Heart left ventricle (tissue), 16 donors: ENCODE data around the gene GAREM1. TPM values are rescaled to one million over a fixed set of nuclear protein-coding genes. Genes with fewer than 3 reads are reported as not detected.

Experiments
- ATAC-seq, 4 donors: fragments of 200-7000 bp; cut with Tn5 transposase; one replicate each; pipeline ENCODE4 v1.9.1; 2020 to 2022; ENCODE audit warnings: moderate library complexity in 4 of 4, mild to moderate bottlenecking in 3 of 4, moderate number of reproducible peaks in 1 of 4
- DNase-seq, 5 donors: peaks; one replicate each; pipeline ENCODE4 v3.0.0-alpha.2; 2020
- H3K27ac ChIP-seq, 12 donors: fragments of 200-600 bp; sonication (generic) in 4 of 12; one replicate each; pipeline versions ENCODE4 v1.5.0 to v1.8.0; 2016 to 2022; ENCODE audit warnings: mild to moderate bottlenecking in 2 of 12
- H3K27me3 ChIP-seq, 9 donors: fragments of 200-600 bp; sonication (generic) in 2 of 9; one replicate each; pipeline versions ENCODE4 v1.5.1 to v1.8.0; 2016 to 2022; ENCODE audit warnings: mild to moderate bottlenecking in 3 of 9
- H3K36me3 ChIP-seq, 9 donors: fragments of 200-600 bp; sonication (generic) in 2 of 9; one replicate each; pipeline versions ENCODE4 v1.5.0 to v1.8.0; 2018 to 2022; ENCODE audit warnings: mild to moderate bottlenecking in 2 of 9
- H3K4me1 ChIP-seq, 12 donors: fragments of 200-600 bp; sonication (generic) in 4 of 12; one replicate each; pipeline versions ENCODE4 v1.5.0 to v1.8.0; 2016 to 2022; ENCODE audit warnings: mild to moderate bottlenecking in 3 of 12
- H3K4me3 ChIP-seq, 12 donors: fragments of 200-600 bp; sonication (generic) in 4 of 12; one replicate each; pipeline versions ENCODE4 v1.5.0 to v1.8.0; 2017 to 2022; ENCODE audit warnings: mild to moderate bottlenecking in 9 of 12, moderate library complexity in 4 of 12
- H3K9me3 ChIP-seq, 12 donors: fragments of 200-600 bp; sonication (generic) in 4 of 12; one replicate each; pipeline versions ENCODE4 v1.5.0 to v1.8.0; 2016 to 2022; ENCODE audit warnings: mild to moderate bottlenecking in 1 of 12
- POLR2A ChIP-seq, 2 donors: fragments of 450-650 bp; IDR thresholded peaks; one replicate each; pipeline ENCODE4 v1.6.1; 2017; ENCODE audit warnings: antibody characterized with exemption in 2 of 2, mild to moderate bottlenecking in 2 of 2, moderate library complexity in 2 of 2
- WGBS, 4 donors: extraction: QIAGEN DNeasy Blood & Tissue Kit in 2 of 4; methylation state at CpG; one replicate each; pipeline versions ENCODE4 v1.1.5 to v1.1.7; 2013 to 2018; 5-methylcytosine and 5-hydroxymethylcytosine counted together
- intact Hi-C, 10 donors: fragments of 100-400 bp; cut with DNase I; formaldehyde crosslinking; loops; one replicate each; pipeline versions ENCODE4 v1.11.1 to v1.14.2; 2022
- polyA plus RNA-seq, 2 donors: library from polyadenylated mRNA; stranded (reverse); fragments of 200-250 nt; gene quantifications; one replicate each; pipeline ENCODE4 v1.2.3, GENCODE V29; 2013
- total RNA-seq, 9 donors: library from RNA; depleted of rRNA in 2 of 9; stranded (reverse); fragments of >200 nt in 2 of 9; fragmentation: NEBNext Ultra II Directional in 3 of 9; extraction: Animal tissue kit (Norgen Biotek cat#: 25700) in 3 of 9; gene quantifications; one replicate each; pipeline versions ENCODE4 v1.1.0 to v1.2.4, GENCODE V29; 2016 to 2023
- TF ChIP-seq, protein P1 (sequence below), 12 donors: fragments of 200-600 bp; sonication (generic) in 4 of 12; IDR thresholded peaks; one replicate each; pipeline versions ENCODE4 v1.5.0 to v1.8.0; 2018 to 2022; ENCODE audit warnings: antibody characterized with exemption in 12 of 12, mild to moderate bottlenecking in 5 of 12
- donor health status: ischemic (EF 13 %, LVEDD 7.1; RV severe dilation, severe dysfunction).
- donor health status: healthy with polysubstance abuse.
- donor health status: DM: no; HTN: yes; CAD: no.
- donor health status: DM: no; HTN: no; CAD: no.
- donor health status: ischemic (EF 25% LVEDD 6.9; RV normal size, moderate dysfunction).
- donor health status: ischemic (EF 25% LVEDD 5.7; RV mildly dilated, moderate dysfunction).
- donor health status: healthy.
- donor health status: DM: yes; HTN: yes; CAD: no.
- donor health status: ischemic (EF 35%, LVEDD 5.7; RV mildly dilated, moderate dysfunction).
- donor health status: nonischemic (EF 11% LVEDD 7.7; RV severe dilation, severe dysfunction).
- donor health status: DM: yes; HTN: yes; CAD: no.
- donor health status: PGD.
- donor health status: ischemic (EF 29% LVEDD 5.4; RV normal size, mild dysfunction).
- donor health status: nonischemic (EF 23%, LVEDD 6.1; RV moderate dilation, normal function).

Gene GAREM1
- total and polyA plus RNA-seq, 11 donors, result 1.8 to 28.8 (median 13.0) TPM

DNA sequence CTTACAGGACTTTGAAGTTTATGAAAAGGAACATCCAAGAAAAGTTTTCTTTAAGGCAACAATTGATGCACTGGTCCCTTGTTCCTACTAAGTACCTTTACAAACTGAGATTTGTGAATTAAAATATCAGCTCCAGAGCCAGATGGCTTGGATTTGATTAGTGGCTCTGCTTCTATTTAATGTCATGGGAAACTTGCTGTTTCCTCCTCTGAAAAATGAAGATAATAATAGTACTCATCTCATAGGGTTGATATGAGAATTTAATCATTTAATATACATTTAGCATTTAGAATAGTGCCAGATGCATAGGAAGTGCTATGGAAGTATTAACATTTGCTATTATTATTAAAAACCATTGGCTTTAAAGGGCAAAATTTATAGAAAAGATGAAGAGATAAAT is 2.6 kb upstream of the GAREM1 start:
- Histone ChIP-seq H3K27ac (no peak overlapping the region), H3K36me3 (no peaks in the 10 kb centered on the region), H3K27me3 (peaks cover 0 to 34% (median 0%) of the 10 kb centered on the region in 9 donors), H3K4me1 (peaks cover 0 to 24% (median 7%) of the 10 kb centered on the region in 12 donors), H3K4me3 (no peak overlapping the region), H3K9me3 (no peaks in the 10 kb centered on the region)
- intact Hi-C loops, result loop anchor here (5.0 to 10.0 kb wide), 7 partner anchors 74 to 319 kb away; no protein-coding TSS in a partner anchor
- TF ChIP-seq POLR2A (IDR thresholded peaks at IDR 0.05), result no peak
- TF ChIP-seq, protein P1, sequence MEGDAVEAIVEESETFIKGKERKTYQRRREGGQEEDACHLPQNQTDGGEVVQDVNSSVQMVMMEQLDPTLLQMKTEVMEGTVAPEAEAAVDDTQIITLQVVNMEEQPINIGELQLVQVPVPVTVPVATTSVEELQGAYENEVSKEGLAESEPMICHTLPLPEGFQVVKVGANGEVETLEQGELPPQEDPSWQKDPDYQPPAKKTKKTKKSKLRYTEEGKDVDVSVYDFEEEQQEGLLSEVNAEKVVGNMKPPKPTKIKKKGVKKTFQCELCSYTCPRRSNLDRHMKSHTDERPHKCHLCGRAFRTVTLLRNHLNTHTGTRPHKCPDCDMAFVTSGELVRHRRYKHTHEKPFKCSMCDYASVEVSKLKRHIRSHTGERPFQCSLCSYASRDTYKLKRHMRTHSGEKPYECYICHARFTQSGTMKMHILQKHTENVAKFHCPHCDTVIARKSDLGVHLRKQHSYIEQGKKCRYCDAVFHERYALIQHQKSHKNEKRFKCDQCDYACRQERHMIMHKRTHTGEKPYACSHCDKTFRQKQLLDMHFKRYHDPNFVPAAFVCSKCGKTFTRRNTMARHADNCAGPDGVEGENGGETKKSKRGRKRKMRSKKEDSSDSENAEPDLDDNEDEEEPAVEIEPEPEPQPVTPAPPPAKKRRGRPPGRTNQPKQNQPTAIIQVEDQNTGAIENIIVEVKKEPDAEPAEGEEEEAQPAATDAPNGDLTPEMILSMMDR (IDR thresholded peaks at IDR 0.05), result no peak
- DNase-seq (no peak), ATAC-seq (no peak)

GRCh38 chr18:32472841-32473240 is 2.2 kb upstream of the GAREM1 start:
- intact Hi-C loops, result loop anchor here (5.0 to 10.0 kb wide), 7 partner anchors 74 to 318 kb away; no protein-coding TSS in a partner anchor
- Histone ChIP-seq H3K27ac (no peak overlapping the region), H3K27me3 (peaks cover 0 to 39% (median 0%) of the 10 kb centered on the region in 9 donors), H3K36me3 (no peaks in the 10 kb centered on the region), H3K4me1 (peaks cover 0 to 29% (median 9%) of the 10 kb centered on the region in 12 donors), H3K9me3 (no peaks in the 10 kb centered on the region), H3K4me3 (no peak overlapping the region)
- 2 to 94% (median 85%) methylated on average over 1 of the region's 1 CpG for WGBS, 4 donors
- DNase-seq (no peak), ATAC-seq (no peak)
- no peak for TF ChIP-seq POLR2A (IDR thresholded peaks at IDR 0.05)
- TF ChIP-seq, protein P1 (IDR thresholded peaks at IDR 0.05), result no peak

DNA sequence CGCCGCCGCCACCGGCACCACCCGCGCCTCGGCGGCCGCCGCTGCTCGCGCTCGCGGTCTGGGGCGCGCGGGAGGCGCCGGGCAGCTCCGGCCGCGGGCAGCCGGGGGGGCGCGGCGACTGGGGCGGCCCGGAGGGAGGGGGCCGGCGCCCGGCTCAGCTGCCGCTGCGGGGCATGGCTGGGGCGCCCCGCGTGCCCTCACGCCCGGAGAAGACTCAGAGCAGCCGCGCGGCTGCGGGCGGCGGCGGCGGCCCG is 295 bp downstream of the GAREM1 start:
- peak overlapping the region; percentile 49 to 98 (median 77) for H3K4me3 ChIP-seq
- H3K4me1 ChIP-seq, result peaks cover 0 to 42% (median 17%) of the 10 kb centered on the region in 12 donors
- ATAC-seq (no peak), DNase-seq (no peak)
- H3K27ac ChIP-seq, result peak overlapping the region; percentile 56 to 88 (median 82)
- H3K9me3 ChIP-seq, result no peaks in the 10 kb centered on the region
- intact Hi-C loops, result loop anchor here (2.0 to 10.0 kb wide), 9 partner anchors 77 to 316 kb away; no protein-coding TSS in a partner anchor
- 0 to 1% methylated on average over 47 of the region's 47 CpGs; no CpG with 5 or more reads in 2 of the 4 donors for WGBS, 4 donors
- H3K27me3 ChIP-seq, result peaks cover 0 to 42% (median 0%) of the 10 kb centered on the region in 9 donors
- H3K36me3 ChIP-seq, result no peaks in the 10 kb centered on the region
- TF ChIP-seq, protein P1 (IDR thresholded peaks at IDR 0.05), result no peak
- no peak for TF ChIP-seq POLR2A (IDR thresholded peaks at IDR 0.05)

DNA sequence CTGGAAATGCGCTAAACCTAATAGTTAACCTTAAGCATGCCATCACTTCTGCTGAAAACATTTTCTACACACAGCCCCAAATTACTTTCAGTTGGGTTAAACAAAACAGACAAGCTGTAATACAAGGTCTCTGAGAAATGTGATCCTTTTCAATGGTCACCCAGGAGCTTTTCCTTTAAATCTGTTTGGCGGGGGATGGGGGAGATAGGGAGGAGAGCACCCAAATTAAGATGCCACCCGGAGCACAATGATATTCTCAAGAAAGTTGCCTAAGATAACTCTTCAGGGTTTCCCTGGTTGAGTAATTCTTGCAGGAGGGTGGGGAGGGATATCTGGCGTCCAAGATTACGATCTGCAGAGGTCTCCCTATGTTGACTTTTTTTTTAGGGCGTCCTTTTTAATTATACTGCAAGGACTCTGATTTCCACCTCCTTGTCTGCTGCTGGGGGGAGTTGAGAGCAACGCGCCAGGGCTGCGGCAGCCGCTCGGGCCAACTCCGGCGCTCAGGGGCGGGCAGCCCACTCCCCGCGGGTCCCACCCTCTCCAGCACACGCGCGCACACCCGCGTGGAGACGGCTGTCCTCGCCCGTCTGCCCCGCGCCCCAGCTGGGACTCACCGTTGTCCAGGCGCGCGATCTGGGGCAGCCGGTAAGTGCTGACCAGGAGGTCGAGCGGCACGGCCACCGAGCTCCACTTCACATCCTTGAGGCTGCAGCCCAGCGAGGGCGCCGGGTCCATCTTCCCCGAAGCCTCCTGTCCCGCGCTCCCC is 807 bp downstream of the GAREM1 start:
- peaks cover 0 to 42% (median 17%) of the 10 kb centered on the region in 12 donors for H3K4me1 ChIP-seq
- TF ChIP-seq POLR2A (IDR thresholded peaks at IDR 0.05), result no peak
- TF ChIP-seq, protein P1 (IDR thresholded peaks at IDR 0.05), result peak in 1 of 12 donors; percentile 4
- peak overlapping the region; percentile 56 to 88 (median 82) for H3K27ac ChIP-seq
- intact Hi-C loops, result loop anchor here (2.0 to 10.0 kb wide), 15 partner anchors 43 to 315 kb away; no protein-coding TSS in a partner anchor
- H3K27me3 ChIP-seq, result peaks cover 0 to 42% (median 0%) of the 10 kb centered on the region in 9 donors
- H3K9me3 ChIP-seq, result no peaks in the 10 kb centered on the region
- peak; percentile 30 to 72 (median 52) for DNase-seq
- WGBS, 4 donors, result 0 to 2% (median 1%) methylated on average over 15 to 41 of the region's 41 CpGs
- peak overlapping the region; percentile 49 to 98 (median 77) for H3K4me3 ChIP-seq
- no peaks in the 10 kb centered on the region for H3K36me3 ChIP-seq
- peak in 3 of 4 donors; percentile 3 to 11 (median 8) for ATAC-seq
